ENCODE results near the gene POP5.

DNA sequence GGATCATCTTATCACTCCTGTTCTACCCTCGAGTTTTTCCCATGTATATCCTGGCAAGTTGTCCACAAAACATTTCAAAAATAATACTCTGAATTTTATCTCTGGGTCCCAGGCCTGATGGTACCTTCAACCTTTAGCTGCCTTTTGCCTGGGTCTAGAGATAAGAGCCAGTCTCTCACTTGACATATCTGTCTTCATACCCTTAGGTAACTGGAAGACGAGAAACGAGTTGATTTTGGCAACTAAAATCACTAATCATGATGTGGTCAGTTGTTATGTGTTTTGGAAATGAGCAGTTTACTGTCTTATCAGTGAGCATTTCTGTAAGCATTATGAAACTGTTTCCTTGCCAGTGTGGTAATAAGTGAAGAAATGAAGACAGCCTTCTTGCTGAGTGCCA lies 40.8 kb downstream of the POP5 start:
- TF ChIP-seq, protein P1, sequence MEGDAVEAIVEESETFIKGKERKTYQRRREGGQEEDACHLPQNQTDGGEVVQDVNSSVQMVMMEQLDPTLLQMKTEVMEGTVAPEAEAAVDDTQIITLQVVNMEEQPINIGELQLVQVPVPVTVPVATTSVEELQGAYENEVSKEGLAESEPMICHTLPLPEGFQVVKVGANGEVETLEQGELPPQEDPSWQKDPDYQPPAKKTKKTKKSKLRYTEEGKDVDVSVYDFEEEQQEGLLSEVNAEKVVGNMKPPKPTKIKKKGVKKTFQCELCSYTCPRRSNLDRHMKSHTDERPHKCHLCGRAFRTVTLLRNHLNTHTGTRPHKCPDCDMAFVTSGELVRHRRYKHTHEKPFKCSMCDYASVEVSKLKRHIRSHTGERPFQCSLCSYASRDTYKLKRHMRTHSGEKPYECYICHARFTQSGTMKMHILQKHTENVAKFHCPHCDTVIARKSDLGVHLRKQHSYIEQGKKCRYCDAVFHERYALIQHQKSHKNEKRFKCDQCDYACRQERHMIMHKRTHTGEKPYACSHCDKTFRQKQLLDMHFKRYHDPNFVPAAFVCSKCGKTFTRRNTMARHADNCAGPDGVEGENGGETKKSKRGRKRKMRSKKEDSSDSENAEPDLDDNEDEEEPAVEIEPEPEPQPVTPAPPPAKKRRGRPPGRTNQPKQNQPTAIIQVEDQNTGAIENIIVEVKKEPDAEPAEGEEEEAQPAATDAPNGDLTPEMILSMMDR (IDR thresholded peaks at IDR 0.05; ENCODE audit: low read depth, low read length, missing input control) = no peak
- TF ChIP-seq, protein P2, sequence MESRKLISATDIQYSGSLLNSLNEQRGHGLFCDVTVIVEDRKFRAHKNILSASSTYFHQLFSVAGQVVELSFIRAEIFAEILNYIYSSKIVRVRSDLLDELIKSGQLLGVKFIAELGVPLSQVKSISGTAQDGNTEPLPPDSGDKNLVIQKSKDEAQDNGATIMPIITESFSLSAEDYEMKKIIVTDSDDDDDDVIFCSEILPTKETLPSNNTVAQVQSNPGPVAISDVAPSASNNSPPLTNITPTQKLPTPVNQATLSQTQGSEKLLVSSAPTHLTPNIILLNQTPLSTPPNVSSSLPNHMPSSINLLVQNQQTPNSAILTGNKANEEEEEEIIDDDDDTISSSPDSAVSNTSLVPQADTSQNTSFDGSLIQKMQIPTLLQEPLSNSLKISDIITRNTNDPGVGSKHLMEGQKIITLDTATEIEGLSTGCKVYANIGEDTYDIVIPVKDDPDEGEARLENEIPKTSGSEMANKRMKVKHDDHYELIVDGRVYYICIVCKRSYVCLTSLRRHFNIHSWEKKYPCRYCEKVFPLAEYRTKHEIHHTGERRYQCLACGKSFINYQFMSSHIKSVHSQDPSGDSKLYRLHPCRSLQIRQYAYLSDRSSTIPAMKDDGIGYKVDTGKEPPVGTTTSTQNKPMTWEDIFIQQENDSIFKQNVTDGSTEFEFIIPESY (IDR thresholded peaks at IDR 0.05) = no peak
- no peak for TF ChIP-seq HNF4A (conservative IDR thresholded peaks at IDR 0.05)
- TF ChIP-seq, protein P3, sequence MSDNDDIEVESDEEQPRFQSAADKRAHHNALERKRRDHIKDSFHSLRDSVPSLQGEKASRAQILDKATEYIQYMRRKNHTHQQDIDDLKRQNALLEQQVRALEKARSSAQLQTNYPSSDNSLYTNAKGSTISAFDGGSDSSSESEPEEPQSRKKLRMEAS (IDR thresholded peaks at IDR 0.05) = no peak
